HAP-1 (cell line): ENCODE measurements around the gene LASP1.
"Not testable (repeated sequence)": the region's sequence is repeated elsewhere in the genome, so short reads cannot be mapped to it uniquely, and the experiment has no call there.

Source experiments
- DNase-seq, 2 experiments: peaks; one replicate each; pipeline ENCODE4 v3.0.0-alpha.2; 2016 to 2020; ENCODE audit warnings: low spot score in 2 of 2
- H3K27me3 ChIP-seq: fragments of 250-450 bp; sonication (Bioruptor Pico); 2 replicates; pipeline ENCODE4 v1.5.1; 2020; ENCODE audit warnings: low read depth, mild to moderate bottlenecking, moderate library complexity
- H3K36me3 ChIP-seq: fragments of 250-450 bp; sonication (Bioruptor Pico); replicated peaks from 2 replicates; pipeline ENCODE4 v1.5.1; 2020; ENCODE audit warnings: mild to moderate bottlenecking
- H3K4me1 ChIP-seq: fragments of 250-450 bp; sonication (Bioruptor Pico); 2 replicates; pipeline ENCODE4 v1.5.1; 2020; ENCODE audit warnings: mild to moderate bottlenecking
- H3K4me3 ChIP-seq: fragments of 250-450 bp; sonication (Bioruptor Pico); 2 replicates; pipeline ENCODE4 v1.5.1; 2020; ENCODE audit warnings: mild to moderate bottlenecking, moderate library complexity
- H3K9me3 ChIP-seq: fragments of 250-450 bp; sonication (Bioruptor Pico); 2 replicates; pipeline ENCODE4 v1.5.1; 2020; ENCODE audit warnings: mild to moderate bottlenecking, moderate library complexity
- in situ Hi-C: fragments of 300-500 bp; cut with MboI; formaldehyde crosslinking; loops from 3 replicates; pipeline ENCODE4 v1.14.3; 2020; ENCODE audit warnings: low sequenced_read_pairs, inconsistent platforms, mixed read lengths

LASP1 gene

GRCh38 chr17:38898812-38899348 is 29.0 kb downstream of the LASP1 start:
- DNase-seq: no peak
- H3K4me3 ChIP-seq: no peak overlapping the region
- H3K9me3 ChIP-seq: no peaks in the 10 kb centered on the region
- H3K4me1 ChIP-seq: no peaks in the 10 kb centered on the region
- no peaks in the 10 kb centered on the region for H3K27me3 ChIP-seq
- in situ Hi-C loops: no loop called here
- peaks cover 16% of the 10 kb centered on the region for H3K36me3 ChIP-seq

DNA sequence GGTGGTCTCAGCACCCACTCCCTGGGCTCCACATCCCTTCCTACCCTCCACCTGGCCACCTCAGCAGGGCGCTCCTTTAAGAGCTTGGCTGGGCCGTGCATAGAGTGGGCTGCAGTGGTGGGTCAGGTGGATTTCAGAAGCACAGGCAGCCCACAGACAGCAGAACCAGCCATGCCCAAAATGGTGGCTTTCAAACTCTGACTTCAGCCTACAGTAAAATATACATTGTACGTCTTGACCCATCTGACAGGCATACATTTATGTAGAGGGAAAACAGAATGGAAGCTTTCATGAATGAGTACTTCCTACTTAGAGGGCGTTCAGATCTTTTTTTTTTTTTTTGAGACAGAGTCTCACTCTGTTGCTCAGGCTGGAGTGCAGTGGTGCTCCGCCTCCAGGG is 29.6 kb downstream of the LASP1 start:
- in situ Hi-C loops: no loop called here
- Histone ChIP-seq H3K4me3 (no peak overlapping the region), H3K4me1 (no peaks in the 10 kb centered on the region), H3K27me3 (no peaks in the 10 kb centered on the region), H3K36me3 (peaks cover 19% of the 10 kb centered on the region), H3K9me3 (no peaks in the 10 kb centered on the region)
- no peak for DNase-seq

DNA sequence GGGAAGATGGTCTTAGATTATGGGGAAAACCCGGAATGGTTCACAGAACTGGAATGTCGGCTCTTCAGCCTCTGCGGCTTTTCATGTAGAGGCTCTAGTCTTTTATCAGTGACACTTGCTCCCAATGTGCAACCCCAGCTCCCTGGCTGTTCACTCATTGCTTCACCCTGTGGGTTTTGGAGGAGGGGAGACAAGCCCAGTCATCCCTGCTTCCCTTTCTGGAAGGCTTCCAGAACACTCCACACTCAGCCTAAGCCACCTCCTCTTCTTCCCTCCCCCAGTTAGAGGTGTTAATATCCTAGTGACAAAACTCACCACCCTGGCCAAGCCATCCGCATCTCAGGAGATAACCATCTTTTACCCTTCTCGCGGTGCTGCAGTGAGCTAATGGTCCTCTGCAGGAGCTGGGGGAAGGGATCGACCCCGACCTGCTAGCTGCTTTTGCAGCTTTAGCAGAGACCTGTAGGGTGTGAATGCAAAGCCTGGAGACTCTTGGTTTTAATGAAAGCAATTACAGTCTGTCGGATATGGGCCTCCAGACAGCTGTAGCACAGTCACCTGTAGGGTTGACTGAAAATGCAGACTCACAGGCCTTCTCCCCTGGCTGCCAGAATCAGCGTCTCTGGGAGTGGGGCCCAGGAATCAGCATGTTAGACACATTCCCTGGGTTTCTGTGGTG is 31.3 kb downstream of the LASP1 start:
- Histone ChIP-seq H3K4me1 (no peaks in the 10 kb centered on the region), H3K36me3 (peaks cover 22% of the 10 kb centered on the region), H3K4me3 (no peak overlapping the region), H3K27me3 (no peaks in the 10 kb centered on the region), H3K9me3 (no peaks in the 10 kb centered on the region)
- DNase-seq: no peak
- in situ Hi-C loops: no loop called here

- Histone ChIP-seq H3K4me1 (no peaks in the 10 kb centered on the region), H3K36me3 (peaks cover 22% of the 10 kb centered on the region), H3K4me3 (no peak overlapping the region), H3K27me3 (no peaks in the 10 kb centered on the region), H3K9me3 (no peaks in the 10 kb centered on the region)
- no peak for DNase-seq
- in situ Hi-C loops: no loop called here
Observed at GRCh38 chr17:38903404-38903803, 33.5 kb downstream of the LASP1 start.

DNA sequence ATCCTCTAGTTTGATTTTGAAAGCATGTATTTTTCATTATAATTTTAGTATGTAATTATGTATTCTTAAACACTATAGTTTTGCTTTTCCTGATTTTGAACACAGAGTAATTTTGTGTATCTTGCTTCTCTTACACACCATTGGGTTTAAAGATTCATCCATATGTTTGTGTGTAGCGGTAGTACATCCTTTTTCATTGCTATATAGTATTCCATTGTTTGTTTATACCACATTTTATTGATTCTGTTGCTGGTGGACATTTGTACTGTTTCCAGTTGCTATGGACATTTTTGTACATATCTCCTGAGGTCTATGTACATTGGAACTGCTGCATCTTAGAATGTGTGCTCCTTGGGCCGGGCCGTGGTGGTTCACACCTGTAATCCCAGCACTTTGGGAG is 35.0 kb downstream of the LASP1 start:
- no peak for DNase-seq
- Histone ChIP-seq H3K9me3 (no peaks in the 10 kb centered on the region), H3K4me1 (no peaks in the 10 kb centered on the region), H3K4me3 (no peak overlapping the region), H3K36me3 (peaks cover 17% of the 10 kb centered on the region), H3K27me3 (no peaks in the 10 kb centered on the region)
- in situ Hi-C loops: no loop called here

DNA sequence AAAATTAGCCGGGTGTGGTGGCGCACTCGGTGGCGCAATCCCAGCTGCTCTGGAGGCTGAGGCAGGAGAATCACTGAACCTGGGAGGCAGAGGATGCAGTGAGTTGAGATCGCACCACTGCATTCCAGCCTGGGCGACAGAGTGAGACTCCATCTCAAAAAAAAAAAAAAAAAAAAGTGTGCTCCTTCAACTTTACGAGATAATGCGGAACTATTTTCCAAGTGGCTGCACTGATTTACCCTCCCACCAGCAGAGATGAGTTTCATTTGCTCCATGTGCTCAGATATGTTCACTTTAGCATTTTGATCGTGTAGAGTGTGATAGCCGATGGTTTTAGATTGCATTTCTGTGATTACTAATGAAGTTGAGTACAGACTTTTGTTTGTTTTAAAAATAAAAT is 35.5 kb downstream of the LASP1 start:
- Histone ChIP-seq H3K9me3 (no peaks in the 10 kb centered on the region), H3K27me3 (no peaks in the 10 kb centered on the region), H3K4me1 (no peaks in the 10 kb centered on the region), H3K36me3 (peaks cover 17% of the 10 kb centered on the region), H3K4me3 (no peak overlapping the region)
- in situ Hi-C loops: no loop called here
- DNase-seq: no peak

- in situ Hi-C loops: no loop called here
- no peaks in the 10 kb centered on the region for H3K9me3 ChIP-seq
- no peak for DNase-seq
- H3K36me3 ChIP-seq: peaks cover 13% of the 10 kb centered on the region
- no peak overlapping the region for H3K4me3 ChIP-seq
- H3K27me3 ChIP-seq: no peaks in the 10 kb centered on the region
- no peaks in the 10 kb centered on the region for H3K4me1 ChIP-seq
Observed at GRCh38 chr17:38906460-38907228, 36.8 kb downstream of the LASP1 start.

- Histone ChIP-seq H3K4me1 (no peaks in the 10 kb centered on the region), H3K27me3 (no peaks in the 10 kb centered on the region), H3K36me3 (peaks cover 13% of the 10 kb centered on the region), H3K4me3 (no peak overlapping the region), H3K9me3 (no peaks in the 10 kb centered on the region)
- no peak for DNase-seq
- in situ Hi-C loops: no loop called here
Observed at GRCh38 chr17:38907930-38908675, 38.2 kb downstream of the LASP1 start.

GRCh38 chr17:38908676-38909181 is 38.9 kb downstream of the LASP1 start:
- Histone ChIP-seq H3K4me3 (no peak overlapping the region), H3K4me1 (no peaks in the 10 kb centered on the region), H3K36me3 (peaks cover 7% of the 10 kb centered on the region), H3K27me3 (no peaks in the 10 kb centered on the region), H3K9me3 (no peaks in the 10 kb centered on the region)
- in situ Hi-C loops: no loop called here
- no peak for DNase-seq

- peaks cover 11% of the 10 kb centered on the region for H3K36me3 ChIP-seq
- no peaks in the 10 kb centered on the region for H3K9me3 ChIP-seq
- in situ Hi-C loops: no loop called here
- no peaks in the 10 kb centered on the region for H3K27me3 ChIP-seq
- H3K4me1 ChIP-seq: no peaks in the 10 kb centered on the region
- DNase-seq: no peak
- no peak overlapping the region for H3K4me3 ChIP-seq
Observed at GRCh38 chr17:38910325-38910724, 40.5 kb downstream of the LASP1 start.

- H3K4me1 ChIP-seq: no peaks in the 10 kb centered on the region
- no peak for DNase-seq
- no peaks in the 10 kb centered on the region for H3K9me3 ChIP-seq
- in situ Hi-C loops: no loop called here
- no peak overlapping the region for H3K4me3 ChIP-seq
- peaks cover 18% of the 10 kb centered on the region for H3K36me3 ChIP-seq
- H3K27me3 ChIP-seq: no peaks in the 10 kb centered on the region
Observed at GRCh38 chr17:38911081-38911730, 41.3 kb downstream of the LASP1 start.

- H3K36me3 ChIP-seq: peaks cover 18% of the 10 kb centered on the region
- DNase-seq, H3K4me1 ChIP-seq, H3K27me3 ChIP-seq, in situ Hi-C loops, H3K9me3 ChIP-seq, H3K4me3 ChIP-seq: not testable (repeated sequence)
Observed at GRCh38 chr17:38911731-38912081, 41.8 kb downstream of the LASP1 start.

GRCh38 chr17:38912221-38912813 is 42.5 kb downstream of the LASP1 start:
- H3K9me3 ChIP-seq: no peaks in the 10 kb centered on the region
- no peaks in the 10 kb centered on the region for H3K27me3 ChIP-seq
- H3K4me3 ChIP-seq: no peak overlapping the region
- no peaks in the 10 kb centered on the region for H3K4me1 ChIP-seq
- H3K36me3 ChIP-seq: peaks cover 18% of the 10 kb centered on the region
- in situ Hi-C loops: no loop called here
- no peak for DNase-seq
